GM12878 (cell line): Measurements from ENCODE around the gene CD209. TPM values are rescaled to one million over a fixed set of nuclear protein-coding genes. Genes with fewer than 3 reads are reported as not detected.

Experiments used
- EGR1 ChIP-seq, 2 experiments: IDR thresholded peaks; 1 replicate in 1 of 2; 2 replicates in 1 of 2; pipeline ENCODE4 v1.6.1; 2011 to 2012; ENCODE audit warnings: low read depth in 2 of 2, low read length in 2 of 2, borderline replicate concordance in 1 of 2, mild to moderate bottlenecking in 1 of 2, moderate library complexity in 1 of 2
- GABPA ChIP-seq: IDR thresholded peaks from 2 replicates; pipeline ENCODE4 v1.6.1; 2014; ENCODE audit warnings: antibody characterized with exemption, low read depth, mild to moderate bottlenecking, inconsistent platforms
- HCFC1 ChIP-seq: fragments of 150-350 bp; IDR thresholded peaks from 2 replicates; pipeline ENCODE4 v1.6.1; 2014; ENCODE audit warnings: low read length
- MEF2A ChIP-seq: IDR thresholded peaks from 2 replicates; pipeline ENCODE4 v1.6.1; 2011; ENCODE audit warnings: low read depth, mild to moderate bottlenecking, low read length, moderate library complexity; ENCODE audit not compliant: insufficient read depth
- NBN ChIP-seq: fragments of 450-650 bp; IDR thresholded peaks from 2 replicates; pipeline ENCODE4 v1.6.1; 2016
- NFYB ChIP-seq: IDR thresholded peaks from 2 replicates; pipeline ENCODE4 v1.6.1; 2011; ENCODE audit warnings: low read depth, mild to moderate bottlenecking, low read length, improper control_type of control experiment, moderate library complexity; ENCODE audit not compliant: insufficient read depth
- STAT3 ChIP-seq: IDR thresholded peaks from 2 replicates; pipeline ENCODE4 v1.6.1; 2011; ENCODE audit warnings: low read depth, low read length, improper control_type of control experiment
- ZNF274 ChIP-seq: IDR thresholded peaks from one replicate; pipeline ENCODE4 v1.8.0; 2011; ENCODE audit not compliant: insufficient read length, insufficient read depth
- ZNF622 ChIP-seq: fragments of 450-650 bp; IDR thresholded peaks from 2 replicates; pipeline ENCODE4 v1.6.1; 2017; ENCODE audit warnings: mild to moderate bottlenecking, inconsistent platforms
- polyA plus RNA-seq, 11 experiments: library from polyadenylated mRNA; depleted of rRNA in 4 of 11; unstranded in 6 of 11; stranded (reverse) in 5 of 11; fragments of >200 nt; fragmentation: Nextera tagmentation in 4 of 11; fragmentation: Illumina TruSeq in 1 of 11; extraction: Ambion mirVana in 4 of 11; extraction: Trizol in 1 of 11; gene quantifications; 1 replicate in 1 of 11; 2 replicates in 10 of 11; pipeline versions ENCODE4 v1.2.1 to v1.2.3, GENCODE V29; 2011 to 2016; ENCODE audit warnings: inconsistent platforms in 2 of 11, missing spikeins in 2 of 11, low read depth in 1 of 11
- total RNA-seq, 4 experiments: library from RNA; depleted of rRNA in 3 of 4; stranded (reverse); fragments of >200 nt in 3 of 4; fragmentation: Illumina TruSeq in 1 of 4; extraction: Trizol in 1 of 4; gene quantifications; 2 replicates each; pipeline versions ENCODE4 v1.2.1 to v1.2.3, GENCODE V29; 2013 to 2021
- TF ChIP-seq, protein P1 (sequence below): IDR thresholded peaks from 2 replicates; pipeline ENCODE4 v1.6.1; 2012; ENCODE audit warnings: improper control_type of control experiment, low read depth, low read length; ENCODE audit not compliant: insufficient replicate concordance
- TF ChIP-seq, protein P2 (sequence below): fragments of 450-650 bp; IDR thresholded peaks from 2 replicates; pipeline ENCODE4 v1.6.1; 2018; ENCODE audit warnings: mild to moderate bottlenecking, low read depth, moderate library complexity; ENCODE audit not compliant: partially characterized antibody

CD209 gene
- total and polyA plus RNA-seq, 10 of the 15 experiments (the other 5 are each of a cell fraction or from before 2014, with no cell fraction given): 0.04 to 0.21 (median 0.10) TPM; not detected in 3

DNA sequence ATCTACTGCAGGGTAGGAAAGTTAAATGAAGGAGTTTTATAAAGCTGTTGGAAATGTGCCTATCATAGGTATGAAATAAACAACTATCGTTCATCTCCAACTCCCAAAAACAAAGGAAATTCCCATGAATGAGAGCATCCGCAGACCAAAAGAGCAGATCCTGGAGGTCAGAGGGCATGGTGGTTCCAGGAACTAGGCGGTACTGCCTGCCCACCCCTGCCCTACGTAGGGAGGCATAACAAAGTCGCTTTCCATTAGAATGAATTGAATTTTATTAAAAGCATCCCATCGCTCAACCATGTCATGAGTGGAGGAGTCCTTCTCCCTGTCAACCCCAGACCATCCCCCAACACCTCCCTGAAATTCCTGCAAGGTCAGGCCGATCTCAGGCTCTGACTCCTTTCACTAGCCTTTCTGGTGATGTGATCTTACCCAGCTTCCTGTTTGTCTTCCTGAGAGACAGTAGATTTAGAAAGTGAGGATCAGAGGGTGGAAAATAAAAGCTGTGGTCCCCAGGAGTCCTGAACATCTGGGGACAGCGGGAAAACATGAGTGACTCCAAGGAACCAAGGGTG lies 15.5 kb upstream of the CD209 start, which contains the start of gene CLEC4M (continued):
- TF ChIP-seq, protein P1, sequence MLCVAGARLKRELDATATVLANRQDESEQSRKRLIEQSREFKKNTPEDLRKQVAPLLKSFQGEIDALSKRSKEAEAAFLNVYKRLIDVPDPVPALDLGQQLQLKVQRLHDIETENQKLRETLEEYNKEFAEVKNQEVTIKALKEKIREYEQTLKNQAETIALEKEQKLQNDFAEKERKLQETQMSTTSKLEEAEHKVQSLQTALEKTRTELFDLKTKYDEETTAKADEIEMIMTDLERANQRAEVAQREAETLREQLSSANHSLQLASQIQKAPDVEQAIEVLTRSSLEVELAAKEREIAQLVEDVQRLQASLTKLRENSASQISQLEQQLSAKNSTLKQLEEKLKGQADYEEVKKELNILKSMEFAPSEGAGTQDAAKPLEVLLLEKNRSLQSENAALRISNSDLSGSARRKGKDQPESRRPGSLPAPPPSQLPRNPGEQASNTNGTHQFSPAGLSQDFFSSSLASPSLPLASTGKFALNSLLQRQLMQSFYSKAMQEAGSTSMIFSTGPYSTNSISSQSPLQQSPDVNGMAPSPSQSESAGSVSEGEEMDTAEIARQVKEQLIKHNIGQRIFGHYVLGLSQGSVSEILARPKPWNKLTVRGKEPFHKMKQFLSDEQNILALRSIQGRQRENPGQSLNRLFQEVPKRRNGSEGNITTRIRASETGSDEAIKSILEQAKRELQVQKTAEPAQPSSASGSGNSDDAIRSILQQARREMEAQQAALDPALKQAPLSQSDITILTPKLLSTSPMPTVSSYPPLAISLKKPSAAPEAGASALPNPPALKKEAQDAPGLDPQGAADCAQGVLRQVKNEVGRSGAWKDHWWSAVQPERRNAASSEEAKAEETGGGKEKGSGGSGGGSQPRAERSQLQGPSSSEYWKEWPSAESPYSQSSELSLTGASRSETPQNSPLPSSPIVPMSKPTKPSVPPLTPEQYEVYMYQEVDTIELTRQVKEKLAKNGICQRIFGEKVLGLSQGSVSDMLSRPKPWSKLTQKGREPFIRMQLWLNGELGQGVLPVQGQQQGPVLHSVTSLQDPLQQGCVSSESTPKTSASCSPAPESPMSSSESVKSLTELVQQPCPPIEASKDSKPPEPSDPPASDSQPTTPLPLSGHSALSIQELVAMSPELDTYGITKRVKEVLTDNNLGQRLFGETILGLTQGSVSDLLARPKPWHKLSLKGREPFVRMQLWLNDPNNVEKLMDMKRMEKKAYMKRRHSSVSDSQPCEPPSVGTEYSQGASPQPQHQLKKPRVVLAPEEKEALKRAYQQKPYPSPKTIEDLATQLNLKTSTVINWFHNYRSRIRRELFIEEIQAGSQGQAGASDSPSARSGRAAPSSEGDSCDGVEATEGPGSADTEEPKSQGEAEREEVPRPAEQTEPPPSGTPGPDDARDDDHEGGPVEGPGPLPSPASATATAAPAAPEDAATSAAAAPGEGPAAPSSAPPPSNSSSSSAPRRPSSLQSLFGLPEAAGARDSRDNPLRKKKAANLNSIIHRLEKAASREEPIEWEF: no peak
- TF ChIP-seq HCFC1 (no peak), MEF2A (no peak), STAT3 (no peak), NBN (no peak), ZNF274 (no peak), EGR1 (IDR thresholded peaks at IDR 0.05; ENCODE audit: borderline replicate concordance in 1 of 2, low read depth in 2 of 2, low read length in 2 of 2) (no peak), GABPA (no peak), ZNF622 (no peak), NFYB (no peak)
- TF ChIP-seq, protein P2, sequence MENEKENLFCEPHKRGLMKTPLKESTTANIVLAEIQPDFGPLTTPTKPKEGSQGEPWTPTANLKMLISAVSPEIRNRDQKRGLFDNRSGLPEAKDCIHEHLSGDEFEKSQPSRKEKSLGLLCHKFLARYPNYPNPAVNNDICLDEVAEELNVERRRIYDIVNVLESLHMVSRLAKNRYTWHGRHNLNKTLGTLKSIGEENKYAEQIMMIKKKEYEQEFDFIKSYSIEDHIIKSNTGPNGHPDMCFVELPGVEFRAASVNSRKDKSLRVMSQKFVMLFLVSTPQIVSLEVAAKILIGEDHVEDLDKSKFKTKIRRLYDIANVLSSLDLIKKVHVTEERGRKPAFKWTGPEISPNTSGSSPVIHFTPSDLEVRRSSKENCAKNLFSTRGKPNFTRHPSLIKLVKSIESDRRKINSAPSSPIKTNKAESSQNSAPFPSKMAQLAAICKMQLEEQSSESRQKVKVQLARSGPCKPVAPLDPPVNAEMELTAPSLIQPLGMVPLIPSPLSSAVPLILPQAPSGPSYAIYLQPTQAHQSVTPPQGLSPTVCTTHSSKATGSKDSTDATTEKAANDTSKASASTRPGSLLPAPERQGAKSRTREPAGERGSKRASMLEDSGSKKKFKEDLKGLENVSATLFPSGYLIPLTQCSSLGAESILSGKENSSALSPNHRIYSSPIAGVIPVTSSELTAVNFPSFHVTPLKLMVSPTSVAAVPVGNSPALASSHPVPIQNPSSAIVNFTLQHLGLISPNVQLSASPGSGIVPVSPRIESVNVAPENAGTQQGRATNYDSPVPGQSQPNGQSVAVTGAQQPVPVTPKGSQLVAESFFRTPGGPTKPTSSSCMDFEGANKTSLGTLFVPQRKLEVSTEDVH: no peak
